HG02852 (cell line): ENCODE measurements around the gene MX1.

Source experiments
- ATAC-seq: cut with Tn5 transposase; IDR thresholded peaks from one replicate; pipeline ENCODE4 v1.9.1; 2021; ENCODE audit warnings: mild to moderate bottlenecking, moderate library complexity; ENCODE audit not compliant: unreplicated experiment

Gene MX1

DNA sequence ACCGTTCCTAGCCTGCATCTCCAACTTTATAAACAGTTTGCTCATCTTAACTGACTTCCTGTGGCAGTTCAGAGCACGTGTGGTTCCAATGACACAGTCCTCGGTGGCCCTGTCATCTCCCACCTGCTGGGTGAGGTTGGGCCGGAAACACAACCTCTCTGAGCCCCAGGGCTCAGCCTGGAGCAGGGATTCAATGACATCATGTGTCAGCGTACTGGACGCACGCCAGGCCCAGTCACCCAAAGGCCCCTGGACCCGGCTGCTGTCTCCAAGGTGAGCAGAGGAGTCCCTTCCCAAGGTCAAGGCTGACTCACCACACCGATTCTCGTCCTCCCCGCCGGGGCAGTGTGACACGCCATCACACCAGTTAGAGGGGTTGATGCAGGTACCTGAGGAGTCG is 62.0 kb downstream of the MX1 start:
- no peak for ATAC-seq

DNA sequence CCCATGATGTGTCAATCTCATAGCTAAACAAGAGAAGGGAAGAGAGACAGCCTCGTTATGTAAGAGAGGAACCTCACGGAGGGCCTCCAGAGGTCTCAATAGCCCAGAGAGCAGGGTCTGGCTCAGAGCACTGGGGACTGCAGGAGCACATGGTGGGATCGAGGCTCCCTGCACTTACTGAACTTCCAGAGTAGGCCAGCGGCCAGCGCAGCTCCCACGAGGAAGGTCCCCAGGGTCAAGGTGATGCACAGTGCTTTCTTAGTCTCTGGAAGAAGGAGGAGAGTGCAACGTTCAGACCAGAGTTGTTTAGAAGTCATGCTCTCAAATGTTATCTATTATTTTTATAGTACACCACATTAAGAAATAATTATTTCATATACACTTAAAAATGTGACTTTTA is 63.3 kb downstream of the MX1 start:
- ATAC-seq = no peak

DNA sequence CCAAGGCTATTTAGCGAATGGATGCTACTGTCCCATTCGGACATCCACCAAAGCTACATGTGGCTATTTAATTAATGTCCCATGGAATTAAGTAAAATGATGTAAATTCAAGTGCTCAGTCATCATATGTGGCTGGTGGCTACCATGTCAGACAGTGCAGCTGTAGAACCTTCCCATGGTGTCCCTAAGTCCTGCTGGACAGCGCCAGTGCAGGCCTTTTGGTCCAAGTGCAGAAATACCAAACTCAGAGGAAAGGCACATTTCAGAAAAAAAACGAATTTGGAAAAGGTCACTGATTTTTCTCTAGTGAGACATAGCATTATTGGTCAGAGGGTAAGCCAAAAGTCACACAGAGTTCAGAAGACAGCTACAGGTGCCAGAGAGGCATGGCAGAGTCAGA is 64.3 kb downstream of the MX1 start:
- no peak for ATAC-seq

DNA sequence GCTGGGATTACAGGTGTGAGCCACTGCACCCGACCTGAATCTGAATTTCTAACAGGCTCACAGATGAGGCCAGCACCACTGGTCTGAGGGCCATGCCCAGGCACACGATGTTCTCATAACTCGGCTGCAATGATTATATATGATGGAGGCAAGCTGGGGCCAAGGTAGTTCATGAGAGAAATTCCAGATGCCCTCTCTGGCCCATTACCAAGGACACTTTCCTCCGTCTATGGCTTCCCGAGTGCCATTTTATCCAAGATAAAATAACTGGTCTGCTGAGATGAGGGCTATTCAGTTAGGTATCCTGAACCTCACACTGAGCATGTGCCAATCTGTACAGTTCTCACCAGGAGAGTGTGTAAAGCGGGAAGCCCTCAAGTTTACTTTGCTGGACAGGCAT is 65.4 kb downstream of the MX1 start:
- ATAC-seq = no peak

DNA sequence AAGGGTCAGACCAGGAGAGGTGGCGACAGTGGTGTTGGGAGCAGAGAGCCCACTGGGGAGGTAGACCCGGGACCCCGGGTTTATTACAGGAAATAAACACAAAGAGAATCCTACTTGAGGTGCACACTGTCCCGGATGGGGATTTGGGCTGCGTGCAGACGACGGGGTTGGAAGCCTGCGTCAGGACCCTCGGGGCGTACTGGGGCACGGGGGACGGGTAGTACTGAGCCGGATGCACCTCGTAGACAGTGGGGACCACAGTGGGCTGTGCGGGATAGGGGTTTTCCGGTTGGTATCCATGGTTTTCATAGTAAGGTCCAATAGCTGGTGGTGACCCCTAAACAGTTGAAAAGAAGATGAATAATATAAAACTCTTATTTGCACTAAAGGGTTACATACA is 68.2 kb downstream of the MX1 start:
- ATAC-seq = no peak

DNA sequence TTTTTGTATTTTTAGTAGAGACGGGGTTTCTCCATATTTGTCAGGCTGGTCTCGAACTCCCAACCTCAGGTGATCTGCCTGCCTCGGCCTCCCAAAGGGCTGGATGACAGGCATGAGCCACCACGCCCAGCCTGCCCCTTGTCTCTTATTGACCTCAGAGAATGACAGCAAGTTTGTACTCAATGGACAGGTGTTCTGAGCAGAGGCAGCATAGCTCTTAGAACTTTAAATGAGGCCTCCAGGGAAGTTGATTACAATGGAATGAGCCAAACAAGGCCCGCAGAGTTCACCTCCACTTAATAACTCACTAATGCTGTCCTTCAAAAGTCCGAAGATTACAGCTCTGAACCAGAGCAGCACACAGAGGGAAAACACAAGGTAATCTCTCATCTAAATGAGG is 71.0 kb downstream of the MX1 start:
- ATAC-seq = no peak

DNA sequence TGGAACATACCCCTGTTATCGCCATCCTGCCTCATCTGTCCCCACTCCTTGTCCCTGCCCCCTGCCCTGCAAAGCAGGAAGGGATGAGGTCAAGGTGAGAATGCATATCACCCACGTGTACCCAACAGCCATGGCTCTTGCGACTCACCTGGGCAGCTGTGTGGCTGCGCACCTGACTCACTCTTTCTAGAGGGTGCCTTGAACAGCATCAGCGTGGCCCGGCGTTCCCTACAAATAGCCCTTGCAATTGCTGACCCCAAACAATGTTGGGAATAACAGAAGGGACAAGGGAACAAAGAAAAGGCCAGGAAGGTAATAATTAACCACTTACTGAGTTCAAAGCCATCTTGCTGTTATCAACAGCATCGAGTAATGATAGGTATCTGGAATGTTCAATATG is 71.7 kb downstream of the MX1 start:
- ATAC-seq = no peak

DNA sequence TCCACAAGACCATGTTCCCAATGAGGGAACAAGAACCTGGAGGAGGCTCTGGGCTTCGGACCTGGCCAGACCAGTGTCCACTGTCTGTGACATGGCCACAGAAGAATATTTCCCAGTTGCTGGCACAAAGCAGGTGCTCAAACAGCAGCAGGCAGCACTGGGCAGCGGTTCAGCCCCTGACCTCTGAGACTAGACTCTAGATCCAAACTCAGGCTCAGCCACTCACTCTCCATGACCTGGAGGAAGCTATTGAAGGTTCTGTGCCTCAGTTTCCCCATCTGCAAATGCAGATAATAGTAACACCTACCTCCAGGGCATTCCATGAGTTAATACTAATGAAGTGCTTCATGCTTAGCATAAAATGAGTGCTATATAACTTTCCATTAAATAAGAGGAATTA is 73.9 kb downstream of the MX1 start:
- no peak for ATAC-seq

DNA sequence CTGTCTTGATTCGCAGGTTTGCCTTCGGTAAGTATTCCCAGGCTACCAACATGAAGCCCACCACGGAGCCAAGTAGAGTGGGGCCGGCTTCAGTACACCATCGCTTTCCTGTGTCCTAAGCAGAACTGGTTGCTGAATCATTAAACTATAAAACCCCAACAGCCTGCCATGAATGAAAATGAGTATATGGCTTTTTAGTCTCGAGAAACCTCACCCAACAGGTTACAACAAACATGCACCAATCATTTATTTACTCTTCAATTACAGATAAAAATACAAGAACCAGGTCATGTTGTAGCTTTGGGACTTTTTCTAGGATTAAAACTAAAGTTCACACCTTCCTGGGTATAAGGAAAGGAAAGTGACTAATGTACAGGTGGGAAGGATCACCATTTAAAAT is 74.3 kb downstream of the MX1 start:
- ATAC-seq = no peak

DNA sequence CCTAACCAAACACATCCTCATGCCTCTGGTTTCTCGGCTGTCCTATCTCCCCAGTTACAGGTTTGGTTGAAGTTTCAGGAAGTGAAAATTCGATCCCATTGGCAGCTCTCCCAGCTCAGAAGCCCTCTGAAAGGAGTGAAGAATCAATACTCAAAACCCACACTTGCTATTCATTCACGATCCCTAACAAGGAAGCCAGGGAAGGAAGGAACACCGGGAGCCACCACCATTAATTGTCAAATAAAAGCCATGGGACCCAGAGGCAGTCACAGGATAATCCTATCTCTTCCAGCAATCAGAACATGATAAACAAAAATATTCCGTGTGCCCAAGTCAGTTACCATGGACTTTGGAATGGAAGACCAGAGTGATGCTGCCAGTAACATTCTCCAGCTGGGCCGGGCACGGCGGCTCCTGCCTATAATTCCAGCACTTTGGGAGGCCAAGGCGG is 74.9 kb downstream of the MX1 start:
- no peak for ATAC-seq

DNA sequence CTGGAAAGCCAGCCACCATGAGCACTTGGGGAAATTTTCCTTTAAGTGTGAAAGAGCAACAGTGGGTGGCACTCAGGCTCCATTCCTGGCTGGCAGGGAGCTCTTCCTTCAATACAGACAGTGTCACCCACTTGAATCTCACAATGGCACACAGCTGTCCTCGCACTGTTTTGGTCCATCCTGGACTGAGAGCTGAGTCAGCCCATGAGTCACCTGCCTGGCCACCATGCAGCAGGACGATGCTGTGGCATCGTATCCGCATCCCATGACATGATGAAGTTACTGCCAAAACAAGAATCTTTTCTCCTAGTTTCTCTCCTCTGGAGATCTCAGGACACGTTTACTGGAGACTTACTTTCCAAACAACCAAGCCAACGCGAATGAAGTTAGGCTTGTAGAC is 75.9 kb downstream of the MX1 start:
- ATAC-seq = no peak

DNA sequence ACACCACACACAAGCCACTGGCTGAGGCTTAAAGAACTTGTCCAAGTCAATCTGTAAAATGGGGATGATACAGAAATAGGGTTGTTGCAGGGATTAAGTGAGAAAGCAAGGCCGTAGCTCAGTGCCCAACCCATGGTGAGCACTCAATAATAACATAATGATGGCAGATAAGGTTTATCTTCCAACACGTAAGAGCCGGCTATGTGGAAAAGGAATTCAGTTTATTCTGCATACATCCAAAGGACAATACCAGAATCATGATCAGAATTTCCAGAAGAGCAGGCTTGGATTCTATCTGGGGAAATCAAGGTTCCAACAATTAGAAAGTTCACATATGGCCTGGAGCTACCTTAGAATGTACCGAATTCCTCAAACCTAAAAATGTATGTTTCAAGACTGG is 77.3 kb downstream of the MX1 start:
- ATAC-seq = no peak

DNA sequence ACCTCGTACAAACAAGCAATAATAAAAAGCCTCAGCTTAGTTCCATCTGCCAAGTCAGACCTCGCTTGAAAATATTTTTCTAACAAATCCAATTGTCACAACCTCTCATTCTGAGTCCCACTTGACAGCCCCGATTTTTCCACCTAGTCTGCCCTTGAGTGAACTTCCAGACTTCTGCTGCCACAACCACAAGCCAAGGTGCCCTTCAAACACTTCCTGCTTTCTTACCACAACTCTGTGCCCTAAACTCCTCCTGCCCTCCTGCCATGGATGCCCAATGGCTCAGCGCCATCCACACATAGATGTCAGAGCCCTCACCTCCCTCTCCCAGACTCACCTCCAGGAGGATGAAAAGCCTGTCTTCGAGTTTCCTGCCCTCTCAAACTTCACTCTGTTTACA is 78.0 kb downstream of the MX1 start:
- no peak for ATAC-seq

DNA sequence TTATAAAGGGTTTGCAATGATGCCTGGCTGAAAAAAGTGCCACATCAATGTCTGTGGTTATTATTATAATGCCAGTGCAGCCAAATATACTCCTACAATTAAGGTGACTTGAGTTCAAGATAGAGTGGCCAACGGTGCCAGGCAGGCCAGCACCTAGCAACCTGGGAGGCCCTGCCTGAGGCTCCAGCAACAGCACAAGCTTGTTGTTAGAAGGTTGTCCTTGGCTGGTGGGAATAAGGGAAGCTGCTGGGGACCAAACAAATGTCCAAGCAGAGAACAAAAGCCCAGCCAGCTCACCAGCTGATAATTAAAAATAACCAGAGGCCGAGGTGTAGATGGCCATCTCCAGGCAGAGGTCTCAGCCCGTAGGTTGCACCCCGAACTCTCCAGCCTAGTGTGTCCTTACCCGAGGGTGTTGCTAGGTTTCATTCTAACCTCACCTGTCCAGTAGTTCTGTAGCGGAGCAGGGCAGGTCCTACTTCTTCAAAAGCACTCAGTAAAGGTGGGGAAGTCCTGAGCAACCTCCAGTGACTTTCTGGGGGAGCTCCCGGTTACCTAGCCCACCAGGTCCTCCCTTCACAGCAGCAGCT is 80.1 kb downstream of the MX1 start:
- ATAC-seq = no peak

DNA sequence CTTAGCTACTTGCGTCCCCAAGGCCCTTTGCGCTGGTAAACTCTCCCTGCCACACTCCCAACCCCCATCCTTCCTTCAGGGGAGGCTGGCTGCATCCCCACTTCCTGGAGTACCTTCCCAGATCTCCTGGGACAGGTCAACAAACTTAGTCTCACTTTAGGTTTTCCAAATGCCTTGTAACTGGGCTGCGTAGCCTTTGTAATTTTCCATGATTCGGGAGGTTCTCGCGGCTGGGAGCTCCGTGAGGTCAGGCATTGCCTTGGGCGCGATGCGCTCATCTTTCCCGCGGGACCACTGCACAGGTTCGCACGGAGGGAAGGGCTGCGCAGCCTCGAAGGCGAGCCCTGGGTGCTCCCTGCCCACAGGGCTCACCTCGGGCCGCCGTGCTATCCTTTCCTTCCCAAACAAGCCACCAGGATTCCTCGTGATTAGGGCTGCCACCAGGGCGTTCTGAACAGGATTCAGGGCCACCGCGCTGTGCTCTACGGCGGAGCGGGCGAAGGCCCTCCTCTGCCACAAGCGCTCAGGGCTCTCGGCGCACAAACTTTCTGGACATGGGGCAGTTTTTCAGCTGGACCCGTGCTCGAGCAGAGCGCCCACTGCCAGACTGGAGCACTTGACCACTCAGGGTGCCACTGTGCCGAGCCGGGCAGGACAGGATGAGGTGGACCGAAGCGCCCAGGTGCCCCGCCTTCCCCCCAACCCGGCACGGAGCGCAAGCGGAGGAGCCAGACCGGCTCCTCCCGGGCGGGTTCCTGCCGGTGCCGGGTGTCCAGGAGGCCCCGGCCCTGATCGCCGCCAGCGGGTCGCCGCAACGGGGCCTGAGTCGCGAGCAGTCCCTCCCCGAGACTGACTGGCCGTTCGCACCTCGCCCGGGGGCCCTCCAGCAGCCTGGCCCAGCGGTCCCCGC is 80.8 kb downstream of the MX1 start:
- no peak for ATAC-seq

DNA sequence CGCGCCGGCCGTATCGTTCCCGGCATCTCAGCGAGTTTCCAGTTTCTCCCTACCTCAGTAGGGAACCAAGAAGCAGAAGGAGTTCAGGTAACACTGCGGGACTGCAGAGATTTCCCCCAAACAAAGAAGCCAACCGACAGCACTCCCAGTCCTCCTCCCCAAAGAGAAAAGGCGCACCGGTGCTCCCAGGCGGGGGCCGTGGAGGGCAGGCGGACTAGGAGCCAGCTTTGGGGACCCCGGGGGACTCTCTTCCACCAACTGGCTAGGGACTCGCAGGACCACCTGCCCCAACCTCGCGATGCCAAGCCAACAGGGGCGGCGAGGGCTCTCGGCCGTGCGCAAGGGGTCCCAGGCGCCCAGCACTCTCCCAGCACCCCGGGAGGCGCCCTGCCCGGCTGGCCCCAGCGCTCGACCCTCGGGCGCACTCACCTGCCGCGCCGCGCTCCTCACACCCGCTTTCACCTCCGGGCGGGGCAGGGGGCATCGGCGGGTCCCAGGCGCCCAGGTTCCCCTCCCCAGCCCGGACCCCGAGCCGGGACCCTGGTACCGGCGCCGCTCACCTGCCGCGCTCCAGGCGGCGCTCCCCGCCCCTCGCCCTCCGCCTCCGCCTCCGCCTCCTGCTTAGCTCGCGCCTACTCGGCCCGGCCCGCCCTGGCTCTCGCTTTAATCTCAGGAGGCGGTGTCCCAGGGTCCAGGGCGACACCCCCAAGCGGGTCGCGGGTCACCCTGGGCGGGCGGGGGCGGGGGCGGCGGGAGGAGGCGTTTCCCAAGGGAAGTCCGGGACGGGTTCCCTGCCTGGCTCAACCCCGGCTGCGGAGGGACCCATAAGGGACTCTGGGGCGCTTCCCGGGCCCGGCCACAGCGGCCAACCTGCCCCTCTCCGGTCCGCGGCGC is 81.7 kb downstream of the MX1 start, which contains the start of gene TMPRSS2:
TSS of gene TMPRSS2 (minus strand) at position 638 of the 894 bp plus-strand sequence. CDS start 10,025 bp downstream, outside the sequence.
- no peak for ATAC-seq

DNA sequence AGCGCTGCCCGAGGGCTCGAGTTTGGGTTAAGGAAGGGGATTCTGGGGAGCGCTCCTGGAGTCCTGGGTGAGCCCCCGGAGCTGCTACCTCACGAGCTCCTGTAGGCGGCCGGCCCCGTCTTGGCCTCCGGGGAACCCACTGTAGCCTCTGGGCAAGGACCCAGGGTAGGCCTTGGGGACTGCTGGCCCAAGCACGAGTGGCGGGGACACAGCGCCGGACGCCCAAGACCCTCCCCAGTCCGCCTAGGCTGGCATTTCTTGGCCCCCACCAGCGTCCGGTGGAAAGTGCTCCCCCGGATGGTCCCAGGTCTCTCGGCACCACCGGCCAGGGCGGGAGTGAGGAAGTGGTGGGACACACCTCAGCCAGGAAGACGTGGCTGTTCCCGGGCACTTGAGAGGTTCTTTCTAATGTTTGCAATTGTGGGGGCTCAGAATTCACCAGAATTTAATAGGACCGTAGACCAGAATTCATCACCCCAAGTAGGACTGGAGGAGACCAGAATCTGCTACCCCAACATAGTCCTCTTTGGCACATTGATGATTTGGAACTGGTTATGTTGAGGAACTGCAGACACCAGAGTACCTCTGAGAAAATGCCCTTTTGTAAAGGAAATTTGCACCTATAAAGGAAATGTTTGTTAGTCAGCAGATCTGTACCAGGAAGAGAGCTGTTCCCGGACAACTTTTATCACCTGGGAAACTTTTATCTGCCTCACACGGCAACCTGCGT is 82.5 kb downstream of the MX1 start:
- ATAC-seq = no peak
